Keratinocyte (primary cell): Measurements from ENCODE around the gene FBRSL1.

ENCODE experiments used
- EZH2 ChIP-seq: IDR thresholded peaks from one replicate; pipeline ENCODE4 v1.6.1; 2012; ENCODE audit warnings: inconsistent platforms, mild to moderate bottlenecking, low read length, moderate library complexity
- TF ChIP-seq, protein P1 (sequence below), 3 experiments: IDR thresholded peaks in 1 of 3; conservative IDR thresholded peaks in 1 of 3; optimal IDR thresholded peaks in 1 of 3; 2 replicates in 2 of 3; 3 replicates in 1 of 3; pipeline versions ENCODE3 to v1.5.1; 2011; ENCODE audit warnings: low read length in 3 of 3, mild to moderate bottlenecking in 3 of 3, moderate library complexity in 2 of 3, control low read depth in 1 of 3, inconsistent platforms in 1 of 3; ENCODE audit not compliant: insufficient read depth in 2 of 3; ENCODE audit errors: extremely low read depth in 1 of 3

DNA sequence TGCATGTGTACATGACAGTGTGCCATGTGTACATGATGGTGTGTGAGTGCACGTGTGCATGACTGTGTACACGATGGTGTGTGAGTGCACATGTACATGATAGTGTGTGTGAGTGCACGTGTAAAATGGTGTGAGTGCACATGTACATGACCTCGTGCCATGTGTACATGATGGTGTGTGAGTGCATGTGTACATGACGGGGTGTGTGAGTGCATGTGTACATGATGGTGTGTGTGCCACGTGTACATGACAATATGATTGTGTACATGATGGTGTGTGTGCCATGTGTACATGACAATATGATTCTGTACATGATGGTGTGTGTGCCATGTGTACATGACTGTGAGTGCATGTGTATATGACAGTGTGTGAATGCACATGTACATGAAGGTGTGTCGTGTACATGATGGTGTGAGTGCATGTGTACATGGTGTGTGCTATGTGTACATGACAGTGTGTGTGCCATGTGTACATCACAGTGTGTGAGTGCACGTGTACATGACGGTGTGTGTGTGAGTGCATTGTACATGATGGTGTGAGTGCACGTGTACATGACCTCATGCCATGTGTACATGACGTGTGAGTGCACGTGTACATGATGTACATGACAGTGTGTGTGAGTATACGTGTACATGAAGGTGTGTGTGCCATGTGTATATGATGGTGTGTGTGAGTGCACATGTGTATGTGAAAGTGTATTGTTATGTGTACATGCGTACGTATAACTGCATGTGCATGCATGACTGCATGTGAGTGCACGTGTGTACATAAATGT, 46.3 kb downstream of the FBRSL1 start:
- TF ChIP-seq, protein P1, sequence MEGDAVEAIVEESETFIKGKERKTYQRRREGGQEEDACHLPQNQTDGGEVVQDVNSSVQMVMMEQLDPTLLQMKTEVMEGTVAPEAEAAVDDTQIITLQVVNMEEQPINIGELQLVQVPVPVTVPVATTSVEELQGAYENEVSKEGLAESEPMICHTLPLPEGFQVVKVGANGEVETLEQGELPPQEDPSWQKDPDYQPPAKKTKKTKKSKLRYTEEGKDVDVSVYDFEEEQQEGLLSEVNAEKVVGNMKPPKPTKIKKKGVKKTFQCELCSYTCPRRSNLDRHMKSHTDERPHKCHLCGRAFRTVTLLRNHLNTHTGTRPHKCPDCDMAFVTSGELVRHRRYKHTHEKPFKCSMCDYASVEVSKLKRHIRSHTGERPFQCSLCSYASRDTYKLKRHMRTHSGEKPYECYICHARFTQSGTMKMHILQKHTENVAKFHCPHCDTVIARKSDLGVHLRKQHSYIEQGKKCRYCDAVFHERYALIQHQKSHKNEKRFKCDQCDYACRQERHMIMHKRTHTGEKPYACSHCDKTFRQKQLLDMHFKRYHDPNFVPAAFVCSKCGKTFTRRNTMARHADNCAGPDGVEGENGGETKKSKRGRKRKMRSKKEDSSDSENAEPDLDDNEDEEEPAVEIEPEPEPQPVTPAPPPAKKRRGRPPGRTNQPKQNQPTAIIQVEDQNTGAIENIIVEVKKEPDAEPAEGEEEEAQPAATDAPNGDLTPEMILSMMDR (optimal IDR thresholded peaks at IDR 0.05 in 1 of 3, IDR thresholded peaks at IDR 0.05 in 1 of 3, conservative IDR thresholded peaks at IDR 0.05 in 1 of 3; ENCODE audit: extremely low read depth in 1 of 3, insufficient read depth in 2 of 3, low read length in 3 of 3), result no peak
- no peak for TF ChIP-seq EZH2
